ENCODE data around the gene XCL2. TPM values are rescaled to one million over a fixed set of nuclear protein-coding genes. Genes with fewer than 3 reads are reported as not detected.

Gene XCL2
- total RNA-seq, 1 experiment from 2014 or later = not detected

DNA sequence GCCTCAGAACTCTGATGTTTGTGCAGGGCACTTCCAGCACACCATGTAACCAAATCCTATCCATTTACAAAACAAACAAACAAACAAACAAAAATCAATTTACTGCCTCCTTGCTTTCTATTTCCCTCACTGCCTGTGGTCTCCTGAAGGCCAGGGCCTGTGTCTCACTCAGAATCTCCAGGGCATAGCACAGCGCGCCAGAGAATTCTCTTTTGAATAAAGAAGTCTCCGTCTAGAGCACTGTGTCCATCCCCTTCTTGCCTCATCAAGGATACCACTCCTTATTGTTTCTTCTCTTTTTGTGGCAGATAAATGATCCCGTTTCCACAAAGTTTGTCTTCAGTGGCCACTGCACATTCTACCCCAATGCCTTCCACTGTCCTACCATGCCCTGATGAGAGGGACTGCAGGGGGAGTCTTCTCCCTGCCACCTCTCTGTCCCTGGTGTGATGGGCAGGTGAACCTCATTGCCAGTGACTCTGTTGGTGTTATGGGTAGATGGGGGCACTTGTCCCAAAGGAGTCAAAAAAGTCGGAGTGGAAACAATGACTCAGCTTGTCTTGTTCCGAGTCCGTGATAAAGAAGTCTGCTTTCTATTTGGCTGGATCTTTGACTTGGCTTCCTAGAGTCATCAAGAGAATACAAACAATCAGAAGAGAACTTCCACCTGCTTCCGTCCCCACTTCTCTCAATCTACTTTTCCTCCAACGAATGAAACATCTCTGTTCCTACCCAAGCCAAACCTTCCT lies 30.0 kb downstream of the XCL2 start:
- ChIA-PET POLR2A (no interaction called here), RAD21 (ENCODE audit: low non-redundant PET in 1 of 2, low total read pairs in 2 of 2, uncharacterized antibody in 2 of 2, unreplicated experiment in 2 of 2) (no interaction called here)
- no peak for ATAC-seq

DNA sequence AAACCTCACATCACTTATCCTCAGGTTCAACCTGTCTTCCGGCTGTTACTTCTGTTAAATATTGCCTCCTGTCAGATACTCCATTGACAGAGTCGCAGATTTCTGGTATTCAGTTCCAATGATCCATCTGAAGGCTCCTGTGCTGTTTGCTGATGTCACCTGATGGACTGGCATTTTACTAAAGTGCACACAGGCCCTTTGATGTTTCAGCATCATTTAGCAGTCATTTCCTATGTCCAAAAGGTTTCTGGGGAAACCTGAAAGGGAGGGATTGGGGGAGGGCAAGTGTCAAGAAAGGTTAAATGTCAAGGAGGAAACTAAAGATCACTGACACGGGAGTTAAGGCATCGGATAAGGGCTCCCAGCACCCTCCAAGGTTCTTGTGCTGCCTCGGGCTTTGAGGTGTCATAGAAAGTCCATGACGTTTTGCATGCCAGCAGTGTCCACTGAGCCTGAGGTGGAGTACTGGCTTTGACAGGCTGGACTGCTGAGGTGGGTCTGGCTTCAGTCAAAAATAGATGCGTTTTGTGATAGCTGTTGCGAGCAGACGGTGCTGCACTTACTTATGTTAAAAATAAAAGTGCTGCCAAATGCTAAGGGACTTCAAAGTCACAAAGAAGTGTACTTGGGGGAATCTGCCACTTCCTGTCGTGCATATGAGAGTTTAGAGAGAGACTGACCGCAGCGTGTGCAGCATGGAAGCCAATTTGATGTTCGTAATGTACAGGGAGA lies 30.8 kb downstream of the XCL2 start:
- Histone ChIP-seq H3K9me3 (ENCODE audit: control insufficient read depth in 1 of 2, insufficient read depth in 1 of 2, low read depth in 1 of 2, low read length in 2 of 2) (no peaks in the 10 kb centered on the region), H3K4me1 (ENCODE audit: control insufficient read depth in 1 of 2, insufficient read depth in 2 of 2, low read length in 2 of 2) (no peaks in the 10 kb centered on the region), H3K9me2 (ENCODE audit: insufficient read depth) (no peaks in the 10 kb centered on the region), H3K27me3 (ENCODE audit: insufficient read depth, low read length) (no peaks in the 10 kb centered on the region), H3K36me3 (ENCODE audit: control insufficient read depth in 1 of 2, insufficient read depth in 2 of 2, low read length in 2 of 2) (no peaks in the 10 kb centered on the region), H4K20me1 (ENCODE audit: insufficient read depth) (no peaks in the 10 kb centered on the region), H3K79me2 (ENCODE audit: insufficient read depth, low read length) (no peaks in the 10 kb centered on the region), H3K27ac (ENCODE audit: low read depth, low read length) (no peak overlapping the region), H2AFZ (ENCODE audit: low read depth, low read length, poor library complexity, severe bottlenecking) (no peak overlapping the region), H3K4me2 (ENCODE audit: low read length) (no peak overlapping the region), H3K9ac (ENCODE audit: low read length) (no peak overlapping the region), H3K4me3 (replicated peaks in 1 of 2; ENCODE audit: low read depth in 1 of 2, low read length in 2 of 2) (no peak overlapping the region)
- BruUV-seq (replicated peaks) = no TSS peak
- DNase-seq (ENCODE audit: low read depth, low spot score) = no peak
- CTCF ChIA-PET = no interaction called here
- ATAC-seq = no peak
- RAD21 ChIA-PET (ENCODE audit: low non-redundant PET in 1 of 2, low total read pairs in 2 of 2, uncharacterized antibody in 2 of 2, unreplicated experiment in 2 of 2) = no interaction called here
- POLR2A ChIA-PET = no interaction called here
- intact Hi-C loops (cut with micrococcal nuclease) = no loop called here
- no peak for TF ChIP-seq SP1 (IDR thresholded peaks at IDR 0.05; ENCODE audit: low read depth)
- no peak for TF ChIP-seq POLR2A (IDR thresholded peaks at IDR 0.05; ENCODE audit: borderline replicate concordance, extremely low read depth, insufficient read depth, insufficient read length)
- TF ChIP-seq, protein P1, sequence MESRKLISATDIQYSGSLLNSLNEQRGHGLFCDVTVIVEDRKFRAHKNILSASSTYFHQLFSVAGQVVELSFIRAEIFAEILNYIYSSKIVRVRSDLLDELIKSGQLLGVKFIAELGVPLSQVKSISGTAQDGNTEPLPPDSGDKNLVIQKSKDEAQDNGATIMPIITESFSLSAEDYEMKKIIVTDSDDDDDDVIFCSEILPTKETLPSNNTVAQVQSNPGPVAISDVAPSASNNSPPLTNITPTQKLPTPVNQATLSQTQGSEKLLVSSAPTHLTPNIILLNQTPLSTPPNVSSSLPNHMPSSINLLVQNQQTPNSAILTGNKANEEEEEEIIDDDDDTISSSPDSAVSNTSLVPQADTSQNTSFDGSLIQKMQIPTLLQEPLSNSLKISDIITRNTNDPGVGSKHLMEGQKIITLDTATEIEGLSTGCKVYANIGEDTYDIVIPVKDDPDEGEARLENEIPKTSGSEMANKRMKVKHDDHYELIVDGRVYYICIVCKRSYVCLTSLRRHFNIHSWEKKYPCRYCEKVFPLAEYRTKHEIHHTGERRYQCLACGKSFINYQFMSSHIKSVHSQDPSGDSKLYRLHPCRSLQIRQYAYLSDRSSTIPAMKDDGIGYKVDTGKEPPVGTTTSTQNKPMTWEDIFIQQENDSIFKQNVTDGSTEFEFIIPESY (IDR thresholded peaks at IDR 0.05; ENCODE audit: extremely low read depth, insufficient replicate concordance, low read length) = no peak
- TF ChIP-seq POLR2AphosphoS5 (IDR thresholded peaks at IDR 0.05; ENCODE audit: low read depth, low read length) = no peak
- TF ChIP-seq FOSL1 (IDR thresholded peaks at IDR 0.05; ENCODE audit: low read depth) = no peak
- TF ChIP-seq, protein P2, sequence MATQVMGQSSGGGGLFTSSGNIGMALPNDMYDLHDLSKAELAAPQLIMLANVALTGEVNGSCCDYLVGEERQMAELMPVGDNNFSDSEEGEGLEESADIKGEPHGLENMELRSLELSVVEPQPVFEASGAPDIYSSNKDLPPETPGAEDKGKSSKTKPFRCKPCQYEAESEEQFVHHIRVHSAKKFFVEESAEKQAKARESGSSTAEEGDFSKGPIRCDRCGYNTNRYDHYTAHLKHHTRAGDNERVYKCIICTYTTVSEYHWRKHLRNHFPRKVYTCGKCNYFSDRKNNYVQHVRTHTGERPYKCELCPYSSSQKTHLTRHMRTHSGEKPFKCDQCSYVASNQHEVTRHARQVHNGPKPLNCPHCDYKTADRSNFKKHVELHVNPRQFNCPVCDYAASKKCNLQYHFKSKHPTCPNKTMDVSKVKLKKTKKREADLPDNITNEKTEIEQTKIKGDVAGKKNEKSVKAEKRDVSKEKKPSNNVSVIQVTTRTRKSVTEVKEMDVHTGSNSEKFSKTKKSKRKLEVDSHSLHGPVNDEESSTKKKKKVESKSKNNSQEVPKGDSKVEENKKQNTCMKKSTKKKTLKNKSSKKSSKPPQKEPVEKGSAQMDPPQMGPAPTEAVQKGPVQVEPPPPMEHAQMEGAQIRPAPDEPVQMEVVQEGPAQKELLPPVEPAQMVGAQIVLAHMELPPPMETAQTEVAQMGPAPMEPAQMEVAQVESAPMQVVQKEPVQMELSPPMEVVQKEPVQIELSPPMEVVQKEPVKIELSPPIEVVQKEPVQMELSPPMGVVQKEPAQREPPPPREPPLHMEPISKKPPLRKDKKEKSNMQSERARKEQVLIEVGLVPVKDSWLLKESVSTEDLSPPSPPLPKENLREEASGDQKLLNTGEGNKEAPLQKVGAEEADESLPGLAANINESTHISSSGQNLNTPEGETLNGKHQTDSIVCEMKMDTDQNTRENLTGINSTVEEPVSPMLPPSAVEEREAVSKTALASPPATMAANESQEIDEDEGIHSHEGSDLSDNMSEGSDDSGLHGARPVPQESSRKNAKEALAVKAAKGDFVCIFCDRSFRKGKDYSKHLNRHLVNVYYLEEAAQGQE (IDR thresholded peaks at IDR 0.05; ENCODE audit: low read depth) = no peak
- no peak for TF ChIP-seq TCF7L2 (IDR thresholded peaks at IDR 0.05; ENCODE audit: borderline replicate concordance, extremely low read depth, insufficient read depth, insufficient read length)
- TF ChIP-seq ELF1 (IDR thresholded peaks at IDR 0.05; ENCODE audit: borderline replicate concordance, low read depth) = no peak

More for the DNA sequence above, 30.0 kb downstream of the XCL2 start:
- no peak overlapping the region for H3K4me3 ChIP-seq (replicated peaks in 1 of 2; ENCODE audit: low read depth in 1 of 2, low read length in 2 of 2)
- no peaks in the 10 kb centered on the region for H3K79me2 ChIP-seq (ENCODE audit: insufficient read depth, low read length)
- no peaks in the 10 kb centered on the region for H3K27me3 ChIP-seq (ENCODE audit: insufficient read depth, low read length)
- no peaks in the 10 kb centered on the region for H3K36me3 ChIP-seq (ENCODE audit: control insufficient read depth in 1 of 2, insufficient read depth in 2 of 2, low read length in 2 of 2)
- H3K4me1 ChIP-seq (ENCODE audit: control insufficient read depth in 1 of 2, insufficient read depth in 2 of 2, low read length in 2 of 2) = no peaks in the 10 kb centered on the region
- H3K4me2 ChIP-seq (ENCODE audit: low read length) = no peak overlapping the region
- no TSS peak for BruUV-seq (replicated peaks)
- no peak overlapping the region for H2AFZ ChIP-seq (ENCODE audit: low read depth, low read length, poor library complexity, severe bottlenecking)
- H3K27ac ChIP-seq (ENCODE audit: low read depth, low read length) = no peak overlapping the region
- H3K9ac ChIP-seq (ENCODE audit: low read length) = no peak overlapping the region
- intact Hi-C loops (cut with micrococcal nuclease) = no loop called here
- no peaks in the 10 kb centered on the region for H3K9me2 ChIP-seq (ENCODE audit: insufficient read depth)
- DNase-seq (ENCODE audit: low read depth, low spot score) = no peak
- TF ChIP-seq, protein P3, sequence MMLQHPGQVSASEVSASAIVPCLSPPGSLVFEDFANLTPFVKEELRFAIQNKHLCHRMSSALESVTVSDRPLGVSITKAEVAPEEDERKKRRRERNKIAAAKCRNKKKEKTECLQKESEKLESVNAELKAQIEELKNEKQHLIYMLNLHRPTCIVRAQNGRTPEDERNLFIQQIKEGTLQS (IDR thresholded peaks at IDR 0.05) = no peak
- no peak for TF ChIP-seq EZH2 (IDR thresholded peaks at IDR 0.05)
- TF ChIP-seq SRF (IDR thresholded peaks at IDR 0.05; ENCODE audit: low read depth) = no peak
- H4K20me1 ChIP-seq (ENCODE audit: insufficient read depth) = no peaks in the 10 kb centered on the region
- CTCF ChIA-PET = no interaction called here
- H3K9me3 ChIP-seq (ENCODE audit: control insufficient read depth in 1 of 2, insufficient read depth in 1 of 2, low read depth in 1 of 2, low read length in 2 of 2) = no peaks in the 10 kb centered on the region

All from HCT116 (cell line).